HepG2 (cell line): ENCODE data around the gene RSPH9. TPM values are rescaled to one million over a fixed set of nuclear protein-coding genes. Genes with fewer than 3 reads are reported as not detected.

ENCODE experiments used
- CTCF ChIP-seq: sonication (generic); formaldehyde crosslinking; IDR thresholded peaks from 2 replicates; pipeline ENCODE4 v1.5.0; 2020; ENCODE audit warnings: mild to moderate bottlenecking, missing genetic modification reagents, moderate library complexity
- DBP ChIP-seq: sonication (generic); formaldehyde crosslinking; IDR thresholded peaks from 2 replicates; pipeline ENCODE4 v1.4.0; 2020; ENCODE audit warnings: missing genetic modification reagents; ENCODE audit errors: not compliant biosample characterization
- FIP1L1 ChIP-seq: fragments of 200-400 bp; formaldehyde crosslinking; IDR thresholded peaks from 2 replicates; pipeline ENCODE4 v1.6.1; 2018; ENCODE audit warnings: low read depth, mild to moderate bottlenecking, low read length, moderate library complexity, borderline replicate concordance; ENCODE audit not compliant: insufficient read depth
- LBX2 ChIP-seq: sonication (generic); formaldehyde crosslinking; IDR thresholded peaks from 2 replicates; pipeline ENCODE4 v1.5.0; 2020; ENCODE audit warnings: missing genetic modification reagents, mild to moderate bottlenecking, borderline replicate concordance
- MAFK ChIP-seq, 2 experiments: IDR thresholded peaks in 1 of 2; conservative IDR thresholded peaks in 1 of 2; 2 replicates each; pipeline ENCODE4 v1.6.1; 2011; ENCODE audit warnings: improper control_type of control experiment in 2 of 2, low read length in 2 of 2
- MED1 ChIP-seq: sonication (generic); formaldehyde crosslinking; IDR thresholded peaks from 2 replicates; pipeline ENCODE4 v1.4.0; 2020; ENCODE audit warnings: missing genetic modification reagents
- MLX ChIP-seq: IDR thresholded peaks from 2 replicates; pipeline ENCODE4 v1.6.1; 2016
- NR3C1 ChIP-seq: sonication (generic); formaldehyde crosslinking; IDR thresholded peaks from 2 replicates; pipeline ENCODE4 v1.4.0; 2020; ENCODE audit warnings: missing genetic modification reagents
- PATZ1 ChIP-seq: sonication (generic); formaldehyde crosslinking; IDR thresholded peaks from 2 replicates; pipeline ENCODE4 v1.4.0; 2020; ENCODE audit warnings: missing genetic modification reagents
- SP140L ChIP-seq: sonication (generic); formaldehyde crosslinking; IDR thresholded peaks from 2 replicates; pipeline ENCODE4 v1.4.0; 2020; ENCODE audit warnings: missing genetic modification reagents, borderline replicate concordance
- ZBTB46 ChIP-seq: sonication (generic); formaldehyde crosslinking; IDR thresholded peaks from 2 replicates; pipeline ENCODE4 v1.4.0; 2020; ENCODE audit warnings: mild to moderate bottlenecking, missing genetic modification reagents, borderline replicate concordance
- ZIK1 ChIP-seq: sonication (generic); formaldehyde crosslinking; IDR thresholded peaks from 2 replicates; pipeline ENCODE4 v1.5.0; 2020; ENCODE audit warnings: mild to moderate bottlenecking, low read depth, missing genetic modification reagents, borderline replicate concordance
- ZNF10 ChIP-seq: sonication (generic); formaldehyde crosslinking; IDR thresholded peaks from 2 replicates; pipeline ENCODE4 v1.4.0; 2020; ENCODE audit warnings: mild to moderate bottlenecking, low read depth, missing genetic modification reagents, borderline replicate concordance
- ZNF333 ChIP-seq: sonication (generic); formaldehyde crosslinking; IDR thresholded peaks from 2 replicates; pipeline ENCODE4 v1.4.0; 2020; ENCODE audit warnings: mild to moderate bottlenecking, missing genetic modification reagents, borderline replicate concordance
- ZNF501 ChIP-seq: sonication (generic); formaldehyde crosslinking; IDR thresholded peaks from 2 replicates; pipeline ENCODE4 v1.5.1; 2020; ENCODE audit warnings: mild to moderate bottlenecking, moderate library complexity, missing genetic modification reagents
- ZNF543 ChIP-seq: sonication (generic); formaldehyde crosslinking; IDR thresholded peaks from 2 replicates; pipeline ENCODE4 v1.4.0; 2020; ENCODE audit warnings: mild to moderate bottlenecking, missing genetic modification reagents
- ZNF556 ChIP-seq: sonication (generic); formaldehyde crosslinking; IDR thresholded peaks from 2 replicates; pipeline ENCODE4 v1.4.0; 2020; ENCODE audit warnings: mild to moderate bottlenecking, missing genetic modification reagents, borderline replicate concordance
- ZNF891 ChIP-seq: sonication (generic); formaldehyde crosslinking; IDR thresholded peaks from 2 replicates; pipeline ENCODE4 v1.5.0; 2020; ENCODE audit warnings: mild to moderate bottlenecking, missing genetic modification reagents
- ZSCAN20 ChIP-seq: sonication (generic); formaldehyde crosslinking; IDR thresholded peaks from 2 replicates; pipeline ENCODE4 v1.4.0; 2020; ENCODE audit warnings: missing genetic modification reagents, mild to moderate bottlenecking, borderline replicate concordance
- ZSCAN29 ChIP-seq: sonication (generic); formaldehyde crosslinking; conservative IDR thresholded peaks from 2 replicates; pipeline ENCODE4 v1.4.0; 2020; ENCODE audit warnings: mild to moderate bottlenecking, missing genetic modification reagents
- polyA plus RNA-seq, 8 experiments: library from polyadenylated mRNA; depleted of rRNA in 3 of 8; stranded (reverse) in 7 of 8; unstranded in 1 of 8; fragments of >200 nt; fragmentation: Illumina TruSeq in 4 of 8; extraction: Trizol in 4 of 8; gene quantifications; 2 replicates each; pipeline versions ENCODE4 v1.2.1 to v1.2.3, GENCODE V29; 2011 to 2016; ENCODE audit warnings: low read depth in 4 of 8, missing spikeins in 1 of 8, mixed read lengths in 1 of 8; ENCODE audit not compliant: insufficient read depth in 1 of 8
- total RNA-seq, 5 experiments: library from RNA; depleted of rRNA; stranded (reverse); fragments of >200 nt; fragmentation: Illumina TruSeq; extraction: Trizol; gene quantifications; 2 replicates each; pipeline ENCODE4 v1.2.3, GENCODE V29; 2016; ENCODE audit warnings: low read depth in 1 of 5

Gene RSPH9
- total and polyA plus RNA-seq, 2 of the 13 experiments (the other 11 are each of a cell fraction or from before 2014, with no cell fraction given): 0.04 TPM; not detected in 1

- peak; percentile 80; the same call in 1 of the 2 replicates for TF ChIP-seq ZNF501 (CRISPR knock-in tag)
- peak; percentile 81 for TF ChIP-seq DBP
- TF ChIP-seq ZNF10 (CRISPR knock-in tag): no peak
- peak; percentile 60 for TF ChIP-seq ZNF556 (CRISPR knock-in tag)
- no peak; the same call in 1 of the 2 replicates for TF ChIP-seq ZIK1
- TF ChIP-seq SP140L (CRISPR knock-in tag): no peak
- TF ChIP-seq FIP1L1: 0 out of 2 replicates have a peak, but pooled peaks have one; percentile 42
- TF ChIP-seq ZNF333 (CRISPR knock-in tag): peak; percentile 72
- no peak for TF ChIP-seq MAFK (conservative IDR thresholded peaks at IDR 0.05 in 1 of 2, IDR thresholded peaks at IDR 0.05 in 1 of 2; ENCODE audit: low read length in 2 of 2)
- no peak; the same call in 1 of the 2 replicates for TF ChIP-seq ZSCAN29
- TF ChIP-seq ZNF543 (CRISPR knock-in tag): peak; percentile 38; the same call in 1 of the 2 replicates
- TF ChIP-seq LBX2 (CRISPR knock-in tag): no peak; the same call in 1 of the 2 replicates
- TF ChIP-seq NR3C1 (CRISPR knock-in tag): no peak
- TF ChIP-seq ZNF891 (CRISPR knock-in tag): no peak
- peak; percentile 92 for TF ChIP-seq PATZ1 (CRISPR knock-in tag)
- peak; percentile 18; the same call in 1 of the 2 replicates for TF ChIP-seq MLX (CRISPR knock-in tag)
- no peak; the same call in 1 of the 2 replicates for TF ChIP-seq CTCF (CRISPR knock-in tag)
- TF ChIP-seq MED1 (CRISPR knock-in tag): peak; percentile 58
- 0 out of 2 replicates have a peak, but pooled peaks have one; percentile 40 for TF ChIP-seq ZSCAN20
- 0 out of 2 replicates have a peak, but pooled peaks have one; percentile 16 for TF ChIP-seq ZBTB46 (CRISPR knock-in tag)
Measured at GRCh38 chr6:43629505-43630300, 15.1 kb upstream of the RSPH9 start (continued).
